ENCODE results near the gene CDH18. TPM values are rescaled to one million over a fixed set of nuclear protein-coding genes. Genes with fewer than 3 reads are reported as not detected.

Gene CDH18
- total RNA-seq, 1 experiment from 2014 or later = 7.0 TPM

- no peaks in the 10 kb centered on the region for H3K36me3 ChIP-seq (ENCODE audit: control insufficient read depth, insufficient read depth, low read length)
- TF ChIP-seq POLR2AphosphoS5 (IDR thresholded peaks at IDR 0.05; ENCODE audit: low read depth, low read length) (no peak), CTCF (IDR thresholded peaks at IDR 0.05) (no peak), REST (IDR thresholded peaks at IDR 0.05; ENCODE audit: insufficient read depth in 1 of 2, low read depth in 2 of 2, low read length in 1 of 2) (no peak), SIN3A (IDR thresholded peaks at IDR 0.05; ENCODE audit: borderline replicate concordance, insufficient read depth, low read depth, low read length) (no peak), TCF7L2 (IDR thresholded peaks at IDR 0.05; ENCODE audit: low read depth, low read length) (no peak)
- ATAC-seq (no peak), DNase-seq (ENCODE audit: low read depth, low spot score) (no peak)
- H3K4me1 ChIP-seq (ENCODE audit: control insufficient read depth, insufficient read depth, low read length) = peaks cover 4% of the 10 kb centered on the region; the same call in 1 of the 2 replicates
- no peaks in the 10 kb centered on the region for H3K9me3 ChIP-seq (ENCODE audit: control insufficient read depth, insufficient read depth, low read depth, low read length)
- in situ Hi-C loops (cut with HindIII; ENCODE audit: low pct_unique_long_range_greater_than_20kb, low sequenced_read_pairs) = no loop called here
- H3K4me3 ChIP-seq (ENCODE audit: low read depth in 2 of 2, low read length in 2 of 2) = no peak overlapping the region
- intact Hi-C loops (cut with micrococcal nuclease; ENCODE audit: unreplicated experiment) = no loop called here
- H3K27me3 ChIP-seq (ENCODE audit: control insufficient read depth, insufficient read depth, low read length) = no peaks in the 10 kb centered on the region
- no peak overlapping the region for H3K27ac ChIP-seq (ENCODE audit: low read length)
- ChIA-PET CTCF (interaction anchor here (0.7 kb wide), 1 partner anchor 657 kb away, joined by 4 read pairs; no protein-coding TSS in a partner anchor), POLR2A (no interaction called here)
- no TSS peak for BruUV-seq (replicated peaks)
Observed at GRCh38 chr5:20028506-20028905, 40.5 kb upstream of the CDH18 start.

- H3K4me3 ChIP-seq (ENCODE audit: low read depth in 2 of 2, low read length in 2 of 2) = no peak overlapping the region
- DNase-seq (ENCODE audit: low read depth, low spot score) (no peak), ATAC-seq (no peak)
- H3K36me3 ChIP-seq (ENCODE audit: control insufficient read depth, insufficient read depth, low read length) = no peaks in the 10 kb centered on the region
- no peaks in the 10 kb centered on the region for H3K27me3 ChIP-seq (ENCODE audit: control insufficient read depth, insufficient read depth, low read length)
- in situ Hi-C loops (cut with HindIII; ENCODE audit: low pct_unique_long_range_greater_than_20kb, low sequenced_read_pairs) = no loop called here
- no TSS peak for BruUV-seq (replicated peaks)
- no peak for TF ChIP-seq REST (IDR thresholded peaks at IDR 0.05; ENCODE audit: insufficient read depth in 1 of 2, low read depth in 2 of 2, low read length in 1 of 2)
- TF ChIP-seq TCF7L2 (IDR thresholded peaks at IDR 0.05; ENCODE audit: low read depth, low read length) = no peak
- intact Hi-C loops (cut with micrococcal nuclease; ENCODE audit: unreplicated experiment) = no loop called here
- no peak overlapping the region for H3K27ac ChIP-seq (ENCODE audit: low read length)
- ChIA-PET CTCF (no interaction called here), POLR2A (no interaction called here)
- no peaks in the 10 kb centered on the region for H3K4me1 ChIP-seq (ENCODE audit: control insufficient read depth, insufficient read depth, low read length)
- H3K9me3 ChIP-seq (ENCODE audit: control insufficient read depth, insufficient read depth, low read depth, low read length) = no peaks in the 10 kb centered on the region
Observed at GRCh38 chr5:20023686-20024180, 35.7 kb upstream of the CDH18 start.

Measured in Panc1 (cell line).